GM19035 (cell line): Measurements from ENCODE around the gene NEK2.

Experiments used
- ATAC-seq: cut with Tn5 transposase; IDR thresholded peaks from one replicate; pipeline ENCODE4 v1.9.1; 2021; ENCODE audit not compliant: unreplicated experiment

Gene NEK2

GRCh38 chr1:211613108-211613947 lies 62.1 kb downstream of the NEK2 start:
- ATAC-seq = no peak

GRCh38 chr1:211612786-211613107 lies 62.7 kb downstream of the NEK2 start:
- no peak for ATAC-seq
